ENCODE results near the gene BEST3.

DNA sequence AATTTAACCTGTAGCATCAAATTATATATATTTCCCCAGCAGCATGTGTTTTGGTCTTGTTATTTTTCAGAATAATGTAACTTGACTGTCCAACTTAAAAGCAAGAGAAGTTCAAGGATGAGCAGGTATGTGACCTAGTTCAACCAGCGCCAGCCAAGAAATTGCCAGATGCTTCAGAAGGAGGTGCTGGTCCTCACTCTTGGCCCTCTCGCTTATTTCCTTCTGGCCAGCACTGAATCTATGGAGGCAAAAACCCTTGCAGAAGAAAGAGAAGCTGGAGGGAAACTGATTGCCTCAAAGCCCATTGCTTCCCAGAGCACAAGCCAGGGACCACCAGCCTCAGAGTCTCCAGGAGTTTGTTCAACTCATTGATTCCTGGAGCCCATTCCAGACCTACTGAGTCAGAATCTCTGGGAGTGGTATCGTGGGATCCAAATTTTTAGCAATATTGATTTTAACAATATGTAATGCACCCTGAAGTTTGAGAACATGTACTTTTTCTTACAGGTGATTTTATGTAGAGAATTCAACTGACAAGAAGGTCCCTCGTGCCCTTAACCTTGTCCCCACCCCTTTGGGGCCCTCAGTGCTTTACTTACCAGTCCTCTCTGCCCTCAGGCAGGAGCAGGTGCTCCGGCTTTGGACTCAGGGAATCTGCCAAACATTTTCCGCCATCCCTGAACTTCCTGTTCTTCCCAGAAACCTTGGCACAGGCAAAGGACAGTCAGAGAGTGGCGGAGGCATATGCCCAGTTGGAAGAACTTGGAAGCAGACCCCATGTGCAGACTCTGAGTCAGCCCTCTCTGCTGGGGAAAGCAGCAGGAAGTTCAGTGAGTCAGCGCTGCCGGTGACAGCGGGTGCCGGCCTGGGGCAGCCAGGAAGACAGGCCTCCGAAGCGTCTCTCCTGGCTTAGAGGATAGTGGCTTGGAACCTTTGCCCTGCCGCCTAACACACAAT, 10.4 kb downstream of the BEST3 start:
- TF ChIP-seq, protein P1, sequence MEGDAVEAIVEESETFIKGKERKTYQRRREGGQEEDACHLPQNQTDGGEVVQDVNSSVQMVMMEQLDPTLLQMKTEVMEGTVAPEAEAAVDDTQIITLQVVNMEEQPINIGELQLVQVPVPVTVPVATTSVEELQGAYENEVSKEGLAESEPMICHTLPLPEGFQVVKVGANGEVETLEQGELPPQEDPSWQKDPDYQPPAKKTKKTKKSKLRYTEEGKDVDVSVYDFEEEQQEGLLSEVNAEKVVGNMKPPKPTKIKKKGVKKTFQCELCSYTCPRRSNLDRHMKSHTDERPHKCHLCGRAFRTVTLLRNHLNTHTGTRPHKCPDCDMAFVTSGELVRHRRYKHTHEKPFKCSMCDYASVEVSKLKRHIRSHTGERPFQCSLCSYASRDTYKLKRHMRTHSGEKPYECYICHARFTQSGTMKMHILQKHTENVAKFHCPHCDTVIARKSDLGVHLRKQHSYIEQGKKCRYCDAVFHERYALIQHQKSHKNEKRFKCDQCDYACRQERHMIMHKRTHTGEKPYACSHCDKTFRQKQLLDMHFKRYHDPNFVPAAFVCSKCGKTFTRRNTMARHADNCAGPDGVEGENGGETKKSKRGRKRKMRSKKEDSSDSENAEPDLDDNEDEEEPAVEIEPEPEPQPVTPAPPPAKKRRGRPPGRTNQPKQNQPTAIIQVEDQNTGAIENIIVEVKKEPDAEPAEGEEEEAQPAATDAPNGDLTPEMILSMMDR (IDR thresholded peaks at IDR 0.05) = no peak
- TF ChIP-seq ZFX (IDR thresholded peaks at IDR 0.05; ENCODE audit: borderline replicate concordance) = no peak

All from 22Rv1 (cell line).